Glomerular endothelial cell (primary cell): ENCODE measurements around the gene ZMYND12. TPM values are rescaled to one million over a fixed set of nuclear protein-coding genes. Genes with fewer than 3 reads are reported as not detected.
"Not testable (repeated sequence)": the region's sequence is repeated elsewhere in the genome, so short reads cannot be mapped to it uniquely, and the experiment has no call there.

Source experiments
- DNase-seq: peaks from one replicate; pipeline ENCODE4 v3.0.0-alpha.2; 2011; ENCODE audit warnings: low read depth, low spot score; ENCODE audit errors: extremely low read depth
- total RNA-seq: library from RNA; depleted of rRNA; stranded (reverse); fragments of >200 nt; gene quantifications from 2 replicates; pipeline ENCODE4 v1.2.3, GENCODE V29; 2015

Gene ZMYND12, protein sequence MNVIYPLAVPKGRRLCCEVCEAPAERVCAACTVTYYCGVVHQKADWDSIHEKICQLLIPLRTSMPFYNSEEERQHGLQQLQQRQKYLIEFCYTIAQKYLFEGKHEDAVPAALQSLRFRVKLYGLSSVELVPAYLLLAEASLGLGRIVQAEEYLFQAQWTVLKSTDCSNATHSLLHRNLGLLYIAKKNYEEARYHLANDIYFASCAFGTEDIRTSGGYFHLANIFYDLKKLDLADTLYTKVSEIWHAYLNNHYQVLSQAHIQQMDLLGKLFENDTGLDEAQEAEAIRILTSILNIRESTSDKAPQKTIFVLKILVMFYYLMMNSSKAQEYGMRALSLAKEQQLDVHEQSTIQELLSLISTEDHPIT
- total RNA-seq, result 0.63 TPM in 1 of 2 replicates, not detected in the other

DNA sequence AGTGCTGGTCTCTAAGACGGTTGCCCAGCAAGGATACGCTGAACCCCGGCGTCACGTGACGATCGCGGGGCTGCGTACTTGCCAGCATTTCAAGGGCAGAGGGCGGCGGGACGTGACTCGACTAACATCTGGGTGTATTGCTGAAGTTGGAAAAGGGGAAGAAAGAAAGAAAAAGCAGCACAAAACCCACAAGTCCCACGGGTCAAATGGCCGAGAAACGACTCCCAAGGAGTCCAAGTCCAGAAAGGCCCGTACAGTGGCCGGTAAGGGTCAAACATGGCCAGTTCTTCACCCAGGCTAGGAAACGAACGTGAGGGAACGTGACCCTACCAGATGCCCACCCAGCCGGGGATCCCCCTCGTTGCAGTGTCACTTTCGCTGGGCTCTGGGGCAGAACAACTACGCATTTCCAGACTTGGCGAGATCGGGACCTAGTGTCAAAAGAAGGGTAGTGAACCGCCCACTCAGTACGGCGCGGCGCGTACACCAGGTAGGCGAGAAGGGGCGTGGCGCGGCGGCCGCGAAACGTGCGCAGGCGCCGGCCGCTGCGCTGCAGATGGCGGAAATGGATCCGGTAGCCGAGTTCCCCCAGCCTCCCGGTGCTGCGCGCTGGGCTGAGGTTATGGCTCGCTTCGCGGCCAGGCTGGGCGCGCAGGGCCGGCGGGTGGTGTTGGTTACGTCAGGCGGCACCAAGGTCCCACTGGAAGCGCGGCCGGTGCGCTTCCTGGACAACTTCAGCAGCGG is at the start of gene ZMYND12, which contains the start of gene PPCS:
ZMYND12 (minus strand) TSS at position 13 of the 744 bp plus-strand sequence. CDS start 25 bp downstream, outside the sequence.
PPCS (plus strand) TSS at position 534 of the 744 bp plus-strand sequence; CDS start at position 557, 23 bp downstream.
- peak; percentile 70 for DNase-seq

DNA sequence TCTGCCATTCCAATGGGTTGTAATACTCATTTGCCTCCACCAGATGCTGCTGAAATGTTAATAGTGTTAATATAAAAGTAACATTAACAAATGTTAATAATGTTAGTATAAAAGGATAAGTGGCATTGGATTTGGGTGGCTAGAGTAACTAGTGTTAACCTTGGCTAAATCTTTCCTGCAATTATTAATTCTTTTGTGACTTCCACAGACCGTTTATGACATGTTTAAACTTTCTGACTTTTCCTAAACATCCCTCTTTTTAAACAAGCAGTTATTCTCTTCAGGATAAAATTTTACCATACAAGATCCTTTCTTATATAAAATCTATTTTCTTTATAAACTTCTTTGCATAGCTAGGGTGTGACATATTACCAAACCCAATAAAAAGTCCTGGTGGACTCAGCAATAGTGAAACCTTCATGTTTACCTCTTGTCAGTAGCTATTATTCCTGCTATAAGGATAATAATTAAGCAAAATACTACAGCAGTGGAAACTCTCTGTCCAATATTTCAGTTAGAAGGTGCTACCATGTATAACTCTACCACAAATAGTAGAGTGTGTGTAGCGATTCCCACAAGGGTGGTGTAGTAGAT is 48.8 kb upstream of the ZMYND12 start:
- DNase-seq, result no peak

DNA sequence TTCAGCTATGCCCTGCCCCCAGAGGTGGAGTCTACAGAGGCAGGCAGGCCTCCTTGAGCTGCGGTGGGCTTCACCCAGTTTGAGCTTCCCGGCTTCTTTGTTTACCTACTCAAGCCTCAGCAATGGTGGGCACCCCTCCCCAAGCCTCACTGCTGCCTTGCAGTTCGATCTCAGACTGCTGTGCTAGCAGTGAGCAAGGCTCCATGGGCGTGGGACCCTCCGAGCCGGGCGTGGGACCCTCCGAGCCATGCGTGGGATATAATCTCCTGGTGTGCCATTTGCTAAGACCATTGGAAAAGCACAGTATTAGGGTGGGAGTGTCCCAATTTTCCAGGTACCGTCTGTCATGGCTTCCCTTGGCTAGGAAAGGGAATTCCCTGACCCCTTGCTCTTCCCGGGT is 46.2 kb upstream of the ZMYND12 start:
- DNase-seq, result not testable (repeated sequence)

DNA sequence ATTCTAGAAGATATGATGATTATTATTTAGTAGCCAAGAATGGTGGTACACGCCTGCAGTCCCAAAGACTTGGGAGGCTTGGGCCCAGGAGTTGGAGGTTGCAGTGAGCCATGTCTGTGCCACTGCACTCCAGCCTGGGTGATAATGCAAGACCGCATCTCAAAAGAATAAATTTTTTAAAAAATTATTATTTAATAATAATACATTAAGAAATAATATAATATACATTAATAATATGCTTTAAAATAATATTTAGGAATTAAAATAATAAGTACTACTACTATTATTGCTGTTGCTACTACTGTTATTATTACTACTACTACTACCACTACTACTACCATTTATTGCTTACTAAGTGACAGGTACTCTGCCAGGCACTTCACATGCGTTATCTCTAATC is 34.4 kb upstream of the ZMYND12 start:
- no peak for DNase-seq

DNA sequence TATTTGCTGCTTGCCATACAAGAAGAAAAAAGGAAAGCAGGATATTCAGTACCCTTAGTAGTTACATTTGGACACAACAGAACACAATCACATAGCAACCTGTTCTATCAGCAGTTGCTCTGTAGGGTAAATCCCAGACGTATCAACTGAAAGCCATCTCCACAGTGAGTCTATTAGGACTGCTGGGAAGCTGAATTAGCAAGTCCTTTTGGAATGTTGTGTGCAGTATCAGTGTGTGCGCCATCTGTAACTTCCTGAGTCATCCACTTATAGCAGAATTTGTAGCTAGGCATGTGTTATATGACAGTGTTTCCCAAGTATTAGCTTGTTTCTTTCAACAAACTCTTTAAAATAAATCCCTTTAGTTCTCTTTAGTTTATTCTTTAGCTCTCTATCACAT is 28.6 kb upstream of the ZMYND12 start:
- no peak for DNase-seq

DNA sequence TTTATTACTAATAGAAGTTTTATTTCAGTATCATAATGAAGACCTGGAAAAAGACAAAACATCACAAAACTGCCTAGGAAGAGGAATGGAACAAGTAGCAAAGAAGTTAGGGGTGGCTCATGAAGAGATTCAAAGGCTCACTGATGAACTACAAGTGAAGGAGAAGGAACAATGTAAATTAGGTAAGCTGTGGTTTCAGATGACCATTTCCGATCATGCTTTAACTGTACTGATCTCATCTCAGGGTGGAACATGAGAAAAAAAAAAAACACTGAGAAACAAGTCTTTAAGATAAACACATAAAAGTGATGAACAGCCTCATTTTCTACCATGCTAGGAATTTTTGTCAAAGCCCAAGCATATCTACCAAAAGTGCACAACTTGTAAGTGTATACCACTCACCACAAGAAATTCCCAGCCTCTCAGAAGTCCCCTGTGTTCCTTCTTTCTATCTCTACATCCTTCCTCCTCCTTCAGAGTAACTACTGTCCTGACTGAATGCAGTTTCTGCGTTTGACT is 26.9 kb upstream of the ZMYND12 start:
- no peak for DNase-seq

DNA sequence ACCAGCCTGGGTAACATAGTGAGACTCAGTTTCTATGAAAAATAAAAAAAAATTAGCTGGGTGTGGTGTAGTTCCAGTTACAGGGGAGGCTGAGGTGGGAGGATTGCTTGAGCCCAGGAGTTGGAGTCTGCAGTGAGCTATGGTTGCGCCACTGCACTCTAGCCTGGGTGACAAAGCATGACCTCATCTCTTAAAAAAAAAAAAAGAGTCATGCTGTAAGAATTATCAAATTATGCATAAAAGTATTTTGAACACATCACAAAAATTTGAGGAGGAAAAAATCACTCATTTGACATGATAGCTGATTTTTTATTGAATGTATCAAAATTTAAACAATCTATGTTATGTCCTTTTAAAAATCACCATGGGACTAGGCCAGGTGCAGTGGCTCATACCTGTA is 25.1 kb upstream of the ZMYND12 start:
- DNase-seq, result no peak

DNA sequence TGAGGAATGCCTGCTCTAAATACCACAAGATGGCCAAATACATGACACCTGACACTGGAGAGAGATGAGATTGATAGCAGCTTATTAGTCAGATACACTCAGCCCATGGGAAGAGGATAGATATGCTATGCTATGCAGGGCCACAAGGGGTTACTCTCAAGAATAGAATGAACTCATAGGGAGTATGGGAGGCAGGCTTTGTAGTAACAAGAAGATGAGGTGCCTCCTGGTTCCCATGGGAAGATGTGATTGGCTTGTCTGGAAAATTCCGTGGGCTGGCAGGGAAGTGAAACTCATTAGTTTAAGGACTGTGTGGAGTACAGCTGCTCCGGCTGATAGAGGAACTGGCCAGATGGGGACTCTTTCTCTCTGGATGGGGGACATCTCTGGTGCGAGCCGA is 23.8 kb upstream of the ZMYND12 start:
- DNase-seq, result no peak

DNA sequence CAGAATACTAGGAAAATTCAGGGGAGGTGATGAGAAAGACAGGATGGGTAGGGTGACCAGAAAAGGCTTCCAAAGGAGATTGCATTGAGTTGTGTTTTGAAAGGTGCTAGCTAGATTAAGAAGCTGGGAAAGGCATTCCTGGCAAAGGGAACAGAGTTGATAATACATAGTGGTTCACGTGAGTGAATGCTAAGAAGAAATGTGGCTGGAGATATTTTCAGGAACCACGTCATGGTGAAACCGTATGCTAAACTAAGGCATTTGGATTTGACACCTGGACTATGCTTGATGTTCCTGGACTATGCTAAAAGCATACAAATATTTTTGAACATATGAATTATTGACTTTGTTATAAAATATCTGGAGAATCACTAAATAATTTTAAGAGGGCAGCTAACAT is 22.0 kb upstream of the ZMYND12 start:
- DNase-seq, result no peak

DNA sequence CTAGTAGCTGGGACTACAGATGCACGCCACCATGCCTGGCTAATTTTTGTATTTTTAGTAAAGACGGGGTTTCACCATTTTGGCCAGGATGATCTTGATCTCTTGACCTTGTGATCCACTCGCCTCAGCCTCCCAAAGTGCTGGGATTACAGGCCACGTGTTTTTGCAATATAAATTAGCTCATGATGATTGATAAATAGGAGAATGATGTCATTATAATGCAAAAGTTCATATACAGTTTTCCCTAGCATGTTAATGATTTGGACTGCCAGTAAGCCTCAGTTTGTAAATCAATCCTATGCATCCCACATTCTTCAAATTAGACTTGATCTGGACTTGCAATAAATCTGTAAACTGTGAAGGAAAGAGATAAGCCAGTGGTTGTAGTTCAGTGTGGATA is 21.5 kb upstream of the ZMYND12 start:
- not testable (repeated sequence) for DNase-seq

DNA sequence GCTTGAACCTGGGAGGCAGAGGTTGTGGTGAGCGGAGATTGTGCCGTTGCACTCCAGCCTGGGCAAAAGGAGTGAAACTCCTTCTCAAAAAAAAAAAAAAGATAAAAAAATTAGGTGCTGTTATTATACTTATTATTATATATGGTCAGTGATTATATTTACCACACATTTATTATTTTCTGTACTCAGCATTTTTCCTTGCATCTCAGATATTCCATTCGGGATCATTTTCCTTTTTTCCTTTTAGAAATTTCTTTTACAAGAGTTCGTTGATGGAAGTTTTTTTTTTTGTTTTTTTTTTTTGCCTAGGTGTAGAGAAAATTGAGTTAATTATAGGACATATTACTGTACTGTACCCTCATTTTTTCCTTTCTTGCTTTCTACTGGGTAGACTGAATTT is 20.8 kb upstream of the ZMYND12 start:
- DNase-seq, result no peak

DNA sequence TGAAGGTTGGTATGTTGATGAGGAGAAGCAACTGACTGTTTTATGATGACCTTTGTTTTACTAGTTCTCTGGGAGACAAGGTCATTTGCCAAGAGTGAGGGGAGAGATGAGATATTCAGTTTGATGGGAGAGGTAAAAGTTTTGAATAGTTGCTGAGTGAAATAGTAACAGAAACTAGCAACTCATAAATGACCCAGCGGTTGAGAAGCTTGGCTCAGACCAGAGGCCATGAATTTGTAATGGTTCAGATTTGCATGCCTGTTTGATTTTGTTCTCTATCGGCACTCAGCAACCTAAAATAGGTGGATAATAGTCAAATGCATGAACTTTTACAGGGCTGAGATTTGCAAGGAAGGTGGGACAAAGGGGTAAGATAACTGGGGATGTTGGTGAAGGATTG is 13.9 kb upstream of the ZMYND12 start:
- DNase-seq, result no peak

DNA sequence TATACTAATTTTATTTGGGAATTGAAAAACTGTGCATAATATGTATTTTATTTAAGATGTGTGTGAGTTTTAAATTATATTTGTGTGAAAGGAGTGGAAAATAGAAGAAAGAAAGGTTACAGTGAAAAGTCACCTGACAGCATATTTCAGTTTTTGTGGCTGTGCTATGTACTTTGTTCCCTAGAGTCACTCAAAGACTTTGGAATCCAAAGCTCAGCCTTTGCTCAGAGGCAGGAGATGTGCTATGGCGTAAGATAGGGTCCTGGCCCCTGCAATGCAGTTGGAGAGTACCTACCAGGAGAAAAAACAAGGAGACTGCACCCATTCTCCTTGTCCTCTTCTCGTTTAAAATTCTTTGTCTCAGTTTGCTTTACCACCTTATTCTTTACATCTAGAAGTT is 10.2 kb upstream of the ZMYND12 start:
- no peak for DNase-seq

DNA sequence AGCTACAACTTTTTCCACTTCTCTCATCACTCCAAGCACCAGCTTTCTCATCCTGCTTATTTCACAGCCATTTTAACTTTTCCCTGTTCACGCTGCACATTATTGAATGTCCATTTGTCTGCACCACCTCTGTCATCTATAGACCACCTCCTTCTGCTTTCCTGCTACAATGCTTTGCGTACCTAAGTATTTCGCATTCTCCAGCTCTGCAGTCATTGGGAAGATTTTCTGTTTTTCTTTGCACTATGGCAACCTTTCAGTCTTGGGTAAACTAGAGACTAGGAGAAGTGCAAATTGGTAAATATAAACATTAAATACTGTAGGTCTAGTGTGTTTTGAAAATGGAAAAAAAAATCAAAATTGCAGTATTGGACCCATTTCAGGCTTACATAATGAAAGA is 8.1 kb upstream of the ZMYND12 start:
- DNase-seq, result no peak

DNA sequence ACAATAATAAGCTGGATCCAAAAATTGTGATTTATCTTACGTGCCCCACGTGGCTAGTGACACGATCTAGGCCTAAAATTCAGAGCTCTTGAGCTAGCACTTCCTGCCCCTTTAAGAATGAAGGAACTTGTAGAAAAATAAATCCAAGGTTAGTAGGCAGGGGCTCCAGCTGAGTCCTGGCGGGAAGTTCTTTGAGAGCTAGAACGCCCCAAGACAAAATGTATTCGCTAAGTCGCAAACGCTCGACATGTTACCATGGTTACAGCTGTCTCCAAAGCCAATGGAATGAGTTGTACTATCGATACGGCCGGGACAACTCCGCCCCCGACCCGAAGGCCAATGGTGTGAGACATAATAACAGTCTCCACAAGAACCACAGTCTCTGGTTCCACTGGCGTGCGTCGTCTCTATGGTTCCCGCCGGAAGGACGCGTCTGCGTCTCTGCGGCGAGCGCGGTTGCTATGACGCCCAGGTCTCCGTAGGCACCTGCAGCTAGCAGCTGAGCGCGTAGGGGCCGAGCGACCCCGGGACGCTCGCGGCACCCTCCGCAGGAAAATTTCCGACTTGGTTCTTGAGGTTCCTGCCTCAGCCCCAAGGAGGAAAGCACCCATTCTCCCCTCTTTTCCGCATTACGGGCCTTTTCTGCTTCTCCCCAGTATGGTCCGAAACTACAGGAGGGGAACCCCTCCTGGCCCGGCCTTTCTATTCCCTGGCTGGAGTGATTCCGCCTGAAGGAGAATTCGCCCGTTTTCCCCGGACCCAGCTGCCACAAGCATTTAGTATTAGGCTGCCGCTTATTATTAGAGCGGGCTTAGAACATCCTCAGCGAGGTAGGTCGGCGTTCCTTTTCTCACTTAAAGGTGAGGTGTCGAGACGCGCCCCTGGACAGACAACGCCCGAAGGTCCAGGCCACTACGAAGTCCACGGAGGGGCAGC is 7.3 kb upstream of the ZMYND12 start, which contains the start of gene CCDC30:
CCDC30 (plus strand) TSS at position 459 of the 936 bp plus-strand sequence. CDS start 17,266 bp downstream, outside the sequence.
- DNase-seq, result peak; percentile 92

DNA sequence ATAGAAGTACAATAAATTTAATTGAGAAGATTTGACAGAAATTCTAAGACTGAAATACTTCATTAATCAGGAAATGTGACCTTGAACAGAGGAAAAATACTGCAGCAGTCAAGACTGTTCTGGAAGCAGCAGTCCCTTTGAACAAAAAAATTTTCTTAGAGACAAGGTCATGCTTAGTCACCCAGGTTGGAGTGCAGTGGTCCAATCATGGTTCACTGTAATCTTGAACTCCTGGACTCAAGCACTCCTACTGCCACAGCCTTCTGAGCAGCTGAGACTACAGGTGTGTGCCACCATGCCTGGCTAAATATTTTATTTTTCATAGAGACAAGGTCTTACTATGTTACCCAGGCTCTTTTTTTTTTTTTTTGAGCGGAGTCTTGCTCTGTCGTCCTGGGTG is 5.4 kb upstream of the ZMYND12 start:
- no peak for DNase-seq

DNA sequence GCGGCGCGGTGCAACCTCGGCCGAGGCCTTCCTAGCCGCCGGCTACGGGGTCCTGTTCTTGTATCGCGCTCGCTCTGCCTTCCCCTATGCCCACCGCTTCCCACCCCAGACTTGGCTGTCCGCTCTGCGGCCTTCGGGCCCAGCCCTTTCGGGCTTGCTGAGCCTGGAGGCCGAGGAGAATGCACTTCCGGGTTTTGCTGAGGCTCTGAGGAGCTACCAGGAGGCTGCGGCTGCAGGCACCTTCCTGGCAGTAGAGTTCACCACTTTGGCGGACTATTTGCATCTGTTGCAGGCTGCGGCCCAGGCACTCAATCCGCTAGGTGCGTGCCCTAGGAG is 900 bp upstream of the ZMYND12 start:
- no peak for DNase-seq

DNA sequence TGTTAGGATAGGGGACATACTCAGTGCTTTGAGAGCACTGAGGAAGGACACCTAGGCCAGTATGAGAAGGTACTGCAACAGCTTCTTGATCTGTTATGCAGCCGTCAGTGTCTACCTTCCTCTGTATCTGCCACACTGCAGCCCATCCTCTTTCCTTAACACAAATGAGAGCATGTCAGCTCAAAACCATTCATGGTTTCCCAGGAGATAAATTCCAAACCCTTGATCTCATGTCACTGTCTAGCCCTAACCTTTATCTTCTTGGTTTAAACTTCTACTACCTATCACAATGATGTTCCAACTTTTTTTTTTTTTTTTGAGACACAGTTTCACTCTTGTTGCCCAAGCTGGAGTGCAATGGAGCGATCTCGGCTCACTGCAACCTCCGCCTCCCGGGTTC is 1.4 kb downstream of the ZMYND12 start:
- DNase-seq, result no peak

DNA sequence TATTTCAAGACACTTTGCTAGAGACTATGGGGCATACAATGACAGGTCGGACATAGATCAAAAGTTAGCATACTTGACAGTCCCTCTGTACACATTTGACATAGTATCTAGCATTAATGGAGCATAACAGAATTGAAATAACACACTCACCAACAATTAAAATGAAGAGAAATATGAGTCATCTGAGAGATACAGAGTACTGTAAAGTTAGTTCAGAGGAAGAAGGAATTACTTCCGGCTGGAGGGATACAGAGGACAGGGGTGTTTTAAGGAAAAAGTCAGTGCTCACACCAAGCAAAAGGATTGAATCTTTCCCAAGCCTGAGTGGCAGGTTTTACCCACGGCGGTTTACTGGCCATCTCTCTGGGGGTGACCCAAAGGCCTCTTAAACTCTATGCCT is 2.4 kb downstream of the ZMYND12 start:
- no peak for DNase-seq

DNA sequence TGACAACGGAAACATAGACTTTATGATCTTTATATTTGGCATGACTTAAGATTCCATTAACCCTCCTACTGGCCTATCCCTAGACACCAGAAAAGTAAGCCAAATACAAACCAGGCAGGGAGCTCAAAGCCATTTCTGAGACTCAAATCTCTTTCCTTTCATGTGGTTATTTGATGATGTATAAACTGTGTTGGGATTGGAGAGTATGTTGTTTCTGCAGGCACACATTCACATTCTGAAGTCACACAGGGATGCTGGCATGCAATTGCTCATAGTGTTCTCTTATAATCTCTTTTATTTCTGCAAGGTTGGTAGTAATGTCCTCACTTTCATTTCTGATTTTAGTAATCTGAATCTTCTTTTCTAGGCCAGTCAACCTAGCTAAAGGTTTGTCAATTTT is 5.8 kb downstream of the ZMYND12 start:
- no peak for DNase-seq
